GM21737 (cell line): Measurements from ENCODE around the gene NUDT5.
"Not testable (repeated sequence)": the region's sequence is repeated elsewhere in the genome, so short reads cannot be mapped to it uniquely, and the experiment has no call there.

Experiments
- ATAC-seq: cut with Tn5 transposase; IDR thresholded peaks from one replicate; pipeline ENCODE4 v1.9.1; 2021; ENCODE audit warnings: mild to moderate bottlenecking, moderate library complexity; ENCODE audit not compliant: unreplicated experiment

The NUDT5 gene

GRCh38 chr10:12195603-12196506 lies at the start of gene NUDT5, which contains the start of gene CDC123:
Gene NUDT5, minus strand, starts transcription at chr10:12195891. Its CDS starts 9,600 bp downstream, at chr10:12186291.
Gene CDC123, plus strand, starts transcription at chr10:12196188. Its CDS starts 58 bp downstream, at chr10:12196246.
- ATAC-seq, result peak; percentile 83

DNA sequence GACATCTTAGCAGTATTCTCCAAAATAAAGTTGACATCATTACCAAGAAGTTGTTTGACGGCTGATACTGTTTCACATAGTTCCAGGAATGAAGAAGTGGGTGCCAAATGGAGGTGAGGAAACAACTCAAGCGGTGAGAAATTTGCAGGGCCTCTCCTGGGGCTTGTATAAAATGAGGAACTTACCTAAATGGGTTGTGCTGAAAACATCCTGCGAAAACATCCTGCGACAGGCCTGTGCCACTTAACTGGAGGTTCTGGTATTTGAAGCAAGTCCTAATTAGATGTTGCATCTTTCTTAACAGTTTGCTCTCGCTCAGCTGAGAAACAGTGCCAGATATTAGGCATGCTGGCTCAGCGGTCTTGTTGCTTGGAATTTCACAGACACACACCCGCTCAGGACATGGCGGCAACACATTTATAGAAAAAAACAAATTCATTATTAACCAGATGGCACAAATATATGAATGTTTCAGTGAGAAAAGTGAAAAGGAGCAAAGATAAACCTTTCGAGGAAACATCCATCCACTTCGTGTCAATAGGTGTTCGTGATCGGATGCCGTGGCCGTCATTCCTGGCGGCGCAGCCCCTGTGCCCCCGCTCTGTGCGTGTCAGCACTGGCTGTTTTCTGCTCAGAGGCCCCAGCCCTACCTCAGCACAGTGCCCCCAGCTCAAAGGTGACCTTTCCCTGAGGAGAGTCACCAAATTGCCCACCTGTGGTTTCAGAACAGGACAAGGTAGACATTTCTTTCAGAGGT lies 48.4 kb upstream of the NUDT5 start:
- ATAC-seq, result peak; percentile 48

DNA sequence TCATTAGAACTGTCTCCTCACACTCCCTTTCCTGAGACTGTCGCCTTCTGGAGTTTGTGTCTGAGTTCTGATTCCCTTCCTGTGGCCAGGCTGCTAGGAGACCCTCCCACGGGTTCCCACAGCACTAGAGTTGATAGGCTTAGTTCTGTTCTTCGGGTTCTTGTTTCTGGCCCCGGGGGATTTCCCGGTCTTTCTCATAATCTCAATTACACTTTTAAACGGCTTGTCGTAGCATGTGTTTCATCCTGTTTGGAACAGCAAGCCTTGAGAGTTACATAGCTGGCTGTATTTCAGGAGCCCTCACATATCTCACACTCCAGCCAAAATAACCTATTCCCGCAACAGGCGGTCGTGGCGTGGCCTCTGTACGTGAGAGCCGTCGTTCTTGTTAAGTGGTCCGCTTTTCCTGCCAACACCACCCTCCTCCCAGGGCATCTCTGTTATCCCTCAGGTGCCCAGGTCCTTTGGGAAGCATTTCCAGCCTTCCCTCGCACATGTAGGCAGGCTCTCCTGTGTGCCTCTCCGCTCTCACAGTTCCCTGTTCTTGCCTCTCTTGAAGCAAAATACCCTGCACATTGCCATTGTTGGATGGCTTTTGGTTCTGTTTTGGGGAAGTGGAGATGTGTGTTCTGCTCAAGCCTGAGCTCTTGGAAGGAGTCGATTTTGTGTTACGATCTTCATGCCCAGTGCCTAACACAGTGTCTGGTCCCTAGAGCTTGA lies 46.3 kb upstream of the NUDT5 start:
- no peak for ATAC-seq

GRCh38 chr10:12238821-12239220 lies 43.1 kb upstream of the NUDT5 start:
- ATAC-seq, result no peak

- ATAC-seq, result no peak
Observed at GRCh38 chr10:12237265-12238220, 41.9 kb upstream of the NUDT5 start.

GRCh38 chr10:12235796-12236195 lies 40.1 kb upstream of the NUDT5 start:
- no peak for ATAC-seq

GRCh38 chr10:12235116-12235694 lies 39.5 kb upstream of the NUDT5 start:
- no peak for ATAC-seq

DNA sequence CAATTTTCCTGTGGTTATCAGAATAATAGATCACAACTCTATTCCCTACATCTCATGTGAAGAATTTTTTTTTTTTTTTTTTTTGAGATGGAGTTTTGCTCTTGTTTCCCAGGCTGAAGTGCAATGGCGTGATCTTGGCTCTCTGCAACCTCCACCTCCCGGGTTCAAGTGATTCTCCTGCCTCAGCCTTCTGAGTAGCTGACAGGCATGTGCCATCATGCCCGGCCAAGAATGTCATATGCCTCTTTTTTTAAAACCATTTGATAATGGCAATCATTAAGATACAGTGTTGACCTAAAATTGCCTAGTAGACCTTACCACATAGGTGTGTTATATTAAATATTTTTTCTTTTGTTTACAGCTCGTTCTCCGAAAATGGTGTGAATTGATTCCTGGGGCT lies 39.0 kb upstream of the NUDT5 start:
- not testable (repeated sequence) for ATAC-seq

DNA sequence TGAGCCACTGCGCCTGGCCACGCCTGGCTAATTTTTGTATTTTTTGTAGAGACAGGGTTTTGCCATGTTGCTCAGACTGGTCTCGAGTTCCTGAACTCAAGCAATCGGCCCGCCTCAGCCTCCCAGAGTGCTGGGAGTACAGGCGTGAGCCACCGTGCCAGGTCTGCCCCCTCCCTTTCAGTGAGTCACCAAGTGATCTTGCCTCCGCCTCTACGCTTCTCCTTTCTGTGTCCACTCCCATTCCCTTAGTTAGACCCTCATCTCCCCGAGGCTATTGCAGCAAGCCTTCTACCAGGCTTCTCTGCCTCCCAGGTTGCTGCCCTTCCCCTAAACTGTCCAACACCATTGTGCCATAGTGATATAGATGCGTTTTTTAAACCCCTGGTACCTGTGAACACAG lies 33.2 kb upstream of the NUDT5 start:
- ATAC-seq, result no peak

GRCh38 chr10:12226438-12226837 lies 30.7 kb upstream of the NUDT5 start:
- ATAC-seq, result not testable (repeated sequence)

DNA sequence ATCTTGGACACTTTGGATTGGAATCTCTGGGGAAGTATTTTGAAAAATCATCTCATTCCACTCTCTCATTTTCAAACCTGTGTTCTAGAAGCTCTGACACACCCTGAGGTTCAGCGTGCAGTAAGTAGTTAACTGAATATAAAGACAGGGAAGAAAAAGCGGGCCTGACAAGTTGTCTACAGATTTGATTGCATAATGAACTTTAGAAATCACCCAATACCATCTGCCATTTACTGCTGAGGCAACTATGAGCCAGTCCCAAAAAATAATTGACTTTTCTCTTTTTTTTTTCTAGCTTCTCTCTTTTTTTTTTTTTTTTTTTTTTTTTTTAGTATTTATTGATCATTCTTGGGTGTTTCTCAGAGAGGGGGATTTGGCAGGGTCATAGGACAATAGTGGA lies 29.8 kb upstream of the NUDT5 start:
- ATAC-seq, result no peak

DNA sequence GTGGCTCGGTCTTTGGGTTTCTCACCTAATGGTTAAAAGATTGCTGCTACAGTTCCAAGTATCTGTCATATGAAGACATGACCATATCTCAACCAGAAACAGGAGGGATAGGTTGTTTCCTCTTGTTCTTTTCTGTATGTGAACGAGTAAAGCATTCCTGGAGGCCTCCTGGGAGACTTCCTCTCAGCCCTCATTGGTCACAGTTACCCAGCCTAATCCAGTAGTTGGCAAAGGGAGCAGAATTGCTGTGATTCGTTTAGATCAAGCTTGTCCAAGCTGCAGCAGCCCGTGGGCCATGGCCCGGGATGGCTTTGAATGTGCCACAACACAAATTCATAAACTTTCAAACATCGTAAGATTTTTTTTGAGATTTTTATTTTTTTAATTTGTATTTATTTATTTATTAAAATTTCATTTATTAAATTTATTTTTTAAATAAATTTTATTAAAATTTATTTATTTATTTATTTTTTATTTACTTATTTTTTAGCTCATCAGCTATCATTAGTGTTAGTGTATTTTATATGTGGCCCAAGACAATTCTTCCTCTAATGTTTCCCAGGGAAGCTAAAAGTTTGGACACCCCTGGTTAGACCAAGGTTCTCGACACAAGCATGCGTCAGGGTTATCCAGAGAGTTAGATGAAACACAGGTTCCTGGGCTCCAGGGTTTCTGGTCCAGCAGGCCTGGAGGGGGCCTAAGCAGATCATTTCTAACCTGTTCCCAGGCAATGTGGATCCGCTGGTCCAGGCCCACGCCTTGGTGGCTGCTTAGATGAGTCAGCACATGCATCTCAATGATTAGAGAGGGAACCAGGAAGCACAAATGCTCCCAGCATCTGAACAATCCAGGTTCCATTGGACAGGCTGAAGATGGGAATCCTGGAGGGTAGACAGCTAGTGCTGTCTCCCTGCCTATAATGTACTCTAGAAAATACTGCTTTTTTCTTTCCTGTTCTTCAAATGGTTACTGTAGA lies 25.9 kb upstream of the NUDT5 start:
- no peak for ATAC-seq

GRCh38 chr10:12218991-12219390 lies 23.3 kb upstream of the NUDT5 start:
- ATAC-seq, result no peak

- no peak for ATAC-seq
Observed at GRCh38 chr10:12214763-12215218, 19.1 kb upstream of the NUDT5 start.

- no peak for ATAC-seq
Observed at GRCh38 chr10:12214093-12214492, 18.4 kb upstream of the NUDT5 start.

DNA sequence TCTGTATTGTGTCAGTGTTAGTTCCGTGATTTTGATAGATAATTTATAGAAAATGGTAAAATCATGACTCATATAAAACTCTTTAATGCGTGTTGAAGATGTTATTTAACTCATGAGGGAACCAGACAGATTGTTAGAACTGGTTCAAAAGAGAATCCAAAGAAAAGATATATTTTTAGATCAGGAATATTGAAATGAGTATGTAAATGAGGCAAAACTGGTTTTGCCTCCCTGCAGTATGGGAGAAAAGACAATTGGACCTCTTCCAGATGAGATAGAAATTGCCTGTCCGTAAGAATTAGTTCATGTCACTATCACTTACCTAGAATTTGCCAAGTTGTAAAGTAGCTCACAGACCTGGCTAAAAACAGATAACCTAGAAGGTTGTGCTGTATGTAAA lies 17.9 kb upstream of the NUDT5 start:
- no peak for ATAC-seq

DNA sequence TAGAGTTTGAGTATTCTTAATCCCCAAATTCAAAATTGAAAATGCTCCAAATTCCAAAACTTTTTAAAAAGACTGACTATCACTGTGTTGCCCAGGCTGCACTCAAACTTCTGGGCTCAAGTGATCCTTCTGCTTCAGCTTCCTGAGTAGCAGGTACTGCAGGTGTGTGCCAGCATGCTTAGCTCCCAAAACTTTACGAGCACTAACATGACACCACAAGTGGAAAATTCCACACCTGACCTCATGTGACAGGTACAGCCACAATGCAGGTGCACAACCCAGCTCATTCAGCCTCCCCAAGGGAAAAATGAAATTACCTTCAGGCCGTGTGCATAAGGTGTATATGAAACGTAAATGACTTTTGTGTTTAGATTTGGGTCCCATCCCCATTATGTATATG lies 16.8 kb upstream of the NUDT5 start:
- ATAC-seq, result no peak

DNA sequence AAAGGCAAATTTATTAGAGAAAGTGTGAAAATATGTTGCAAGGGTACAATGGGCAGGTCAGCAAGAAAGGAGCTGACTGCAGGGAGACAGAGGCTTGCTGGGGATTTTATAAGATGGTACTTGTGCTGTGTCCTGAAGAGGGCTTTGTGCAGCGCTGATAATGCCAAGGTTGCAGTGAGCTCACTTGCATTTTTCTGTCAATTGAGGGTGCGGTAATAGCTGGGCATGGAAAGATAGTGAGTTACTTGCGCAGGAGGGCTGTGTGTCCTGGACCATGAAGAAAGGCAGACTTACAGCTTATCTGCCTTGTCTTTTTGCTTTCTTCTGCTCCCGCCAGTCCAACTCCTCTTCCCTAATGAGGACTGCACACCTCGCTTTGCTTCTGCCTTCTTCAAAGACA lies 12.8 kb upstream of the NUDT5 start:
- ATAC-seq, result no peak
